HL-60 (cell line): ENCODE data around the gene AOPEP.

ENCODE experiments used
- DNase-seq, 2 experiments: peaks; one replicate each; pipeline ENCODE4 v3.0.0-alpha.2; 2010 to 2020; ENCODE audit warnings: low read depth in 1 of 2, low spot score in 1 of 2
- H3K27ac ChIP-seq: fragments of 250-450 bp; sonication (Bioruptor Pico); replicated peaks from 2 replicates; pipeline ENCODE4 v1.5.1; 2020; ENCODE audit warnings: mild to moderate bottlenecking, moderate library complexity
- H3K27me3 ChIP-seq: fragments of 250-450 bp; sonication (Bioruptor Pico); 2 replicates; pipeline ENCODE4 v1.5.1; 2021; ENCODE audit warnings: mild to moderate bottlenecking, moderate library complexity; ENCODE audit not compliant: insufficient read depth, poor library complexity, severe bottlenecking
- H3K4me3 ChIP-seq: replicated peaks from 2 replicates; pipeline ENCODE4 v1.5.1; 2011; ENCODE audit warnings: mild to moderate bottlenecking, control low read depth, low read length; ENCODE audit not compliant: insufficient read depth
- CTCF ChIP-seq: IDR thresholded peaks from one replicate; pipeline ENCODE4 v1.5.1; 2011; ENCODE audit warnings: low read length, control low read depth, inconsistent platforms; ENCODE audit not compliant: insufficient read depth
- GABPA ChIP-seq: IDR thresholded peaks from 2 replicates; pipeline ENCODE4 v1.6.1; 2012; ENCODE audit warnings: low read depth
- POLR2AphosphoS5 ChIP-seq: IDR thresholded peaks from 2 replicates; pipeline ENCODE4 v1.6.1; 2012; ENCODE audit warnings: low read depth
- REST ChIP-seq: IDR thresholded peaks from 2 replicates; pipeline ENCODE4 v1.6.1; 2012; ENCODE audit warnings: low read depth; ENCODE audit not compliant: insufficient replicate concordance
- SPI1 ChIP-seq: IDR thresholded peaks from 2 replicates; pipeline ENCODE4 v1.6.1; 2012; ENCODE audit warnings: low read depth, mild to moderate bottlenecking, borderline replicate concordance

AOPEP gene

GRCh38 chr9:94919376-94920098 lies 193.0 kb downstream of the AOPEP start:
- H3K4me3 ChIP-seq = no peak overlapping the region
- DNase-seq = no peak

GRCh38 chr9:94920420-94921091 lies 194.1 kb downstream of the AOPEP start:
- TF ChIP-seq SPI1 = no peak
- no peak for TF ChIP-seq GABPA
- TF ChIP-seq POLR2AphosphoS5 = no peak
- TF ChIP-seq CTCF = no peak
- no peak for TF ChIP-seq REST
- Histone ChIP-seq H3K27ac (no peak overlapping the region), H3K4me3 (no peak overlapping the region), H3K27me3 (no peaks in the 10 kb centered on the region)
- no peak for DNase-seq

More at GRCh38 chr9:94919376-94920098, 193.0 kb downstream of the AOPEP start:
- Histone ChIP-seq H3K27ac (no peak overlapping the region), H3K27me3 (no peaks in the 10 kb centered on the region)
- TF ChIP-seq SPI1 (no peak), REST (no peak), GABPA (no peak), CTCF (no peak), POLR2AphosphoS5 (no peak)

GRCh38 chr9:94921092-94921471 lies 194.6 kb downstream of the AOPEP start:
- no peaks in the 10 kb centered on the region for H3K27me3 ChIP-seq
- no peak overlapping the region for H3K4me3 ChIP-seq
- no peak overlapping the region for H3K27ac ChIP-seq
- no peak for TF ChIP-seq SPI1
- TF ChIP-seq POLR2AphosphoS5 = no peak
- TF ChIP-seq CTCF = no peak
- TF ChIP-seq REST = no peak
- no peak for TF ChIP-seq GABPA
- DNase-seq = no peak
